CD4-positive, alpha-beta T cell treated with Interleukin-1 beta for 1 hour (primary cell): ENCODE measurements around the gene ERC2.
"Not testable (repeated sequence)": the region's sequence is repeated elsewhere in the genome, so short reads cannot be mapped to it uniquely, and the experiment has no call there.

Source experiments
- DNase-seq, 2 donors: peaks; one replicate each; pipeline ENCODE4 v3.0.0-alpha.2; 2020 to 2022

Gene ERC2

GRCh38 chr3:56053727-56054126, 414.5 kb downstream of the ERC2 start:
- no peak for DNase-seq

DNA sequence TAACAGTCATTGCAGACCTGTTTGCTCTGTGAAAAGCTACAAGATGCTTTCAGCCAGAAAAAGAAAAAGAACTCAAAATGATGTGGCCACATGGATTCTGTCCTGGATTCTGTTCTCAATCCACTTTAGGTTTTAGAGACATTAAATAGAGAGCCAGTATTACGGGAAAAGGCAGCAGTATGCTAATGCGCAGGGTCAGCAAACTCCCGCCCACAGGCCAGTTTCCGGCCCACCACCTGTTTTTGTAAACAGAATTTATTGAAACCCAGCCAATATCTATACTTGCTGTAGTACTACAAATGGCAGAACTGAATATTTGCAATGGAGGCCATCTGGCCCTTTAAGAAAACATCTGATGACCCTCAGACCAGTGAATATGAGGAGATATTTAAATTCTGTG, 416.1 kb downstream of the ERC2 start:
- no peak for DNase-seq

DNA sequence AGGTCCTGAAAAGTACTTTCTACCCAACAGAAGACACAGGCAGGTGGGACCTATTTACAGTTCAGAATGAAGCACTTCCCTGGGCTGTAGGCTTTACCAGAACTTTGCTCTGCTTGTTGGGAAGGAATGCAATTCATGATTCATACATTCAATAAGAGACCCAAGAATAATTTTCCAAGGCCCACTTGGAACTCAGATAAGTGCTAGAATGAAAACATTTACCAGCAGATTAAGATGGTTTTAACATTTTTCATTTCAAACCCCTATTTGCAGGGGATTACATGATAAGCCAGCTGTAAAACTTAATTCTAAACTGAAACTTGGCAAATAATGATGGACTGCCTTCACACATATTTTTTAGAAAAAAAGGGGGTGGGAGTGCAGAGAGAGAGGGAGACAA, 417.2 kb downstream of the ERC2 start:
- no peak for DNase-seq

GRCh38 chr3:56048946-56049345, 419.3 kb downstream of the ERC2 start:
- no peak for DNase-seq

DNA sequence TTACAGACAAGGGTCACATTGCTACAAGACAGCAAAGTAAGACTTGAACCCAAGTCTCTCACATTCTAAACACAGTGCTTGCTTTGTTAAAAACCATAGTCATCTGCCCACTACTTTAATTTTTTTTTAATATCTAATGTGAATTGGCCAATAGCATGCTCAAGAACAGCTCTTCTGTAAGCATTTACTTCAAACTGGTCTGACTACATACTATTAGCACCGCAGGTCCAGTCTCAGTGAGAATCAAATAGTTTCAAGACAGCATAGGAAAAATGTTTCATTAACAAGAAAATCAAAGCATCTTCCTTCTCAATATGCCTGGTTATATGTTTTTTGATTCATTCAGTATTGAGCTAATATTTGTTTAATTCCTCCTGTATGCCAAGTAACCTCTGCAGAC, 419.9 kb downstream of the ERC2 start:
- DNase-seq, result no peak

DNA sequence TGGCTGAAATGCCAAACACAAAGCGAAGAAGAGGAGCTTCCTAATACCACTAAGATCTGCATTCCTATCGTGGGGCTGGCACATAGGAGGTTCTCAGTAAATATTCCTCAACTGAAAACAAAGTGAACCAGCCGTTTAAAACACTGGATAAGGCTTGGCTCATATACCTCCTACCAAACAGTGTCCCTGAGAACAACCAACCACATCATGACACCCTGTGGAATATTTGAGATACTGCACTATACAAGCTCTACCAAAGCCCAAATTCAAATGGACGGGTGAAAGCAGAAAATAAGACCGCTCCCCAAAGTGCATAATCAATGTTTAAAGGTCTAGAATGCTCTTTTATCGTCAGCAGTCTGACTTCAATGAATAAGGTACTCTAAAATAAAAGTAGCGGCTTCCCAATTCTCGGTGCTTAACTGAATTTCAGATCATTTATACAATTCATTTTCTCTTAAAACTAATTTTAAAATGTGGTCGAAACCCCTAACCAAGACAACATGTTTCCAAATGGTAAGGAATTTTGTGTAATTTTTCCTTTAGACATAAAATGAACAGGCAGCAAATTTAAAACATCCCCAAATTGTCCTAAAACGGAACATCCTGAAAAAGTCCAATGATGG, 425.8 kb downstream of the ERC2 start:
- DNase-seq, result no peak

DNA sequence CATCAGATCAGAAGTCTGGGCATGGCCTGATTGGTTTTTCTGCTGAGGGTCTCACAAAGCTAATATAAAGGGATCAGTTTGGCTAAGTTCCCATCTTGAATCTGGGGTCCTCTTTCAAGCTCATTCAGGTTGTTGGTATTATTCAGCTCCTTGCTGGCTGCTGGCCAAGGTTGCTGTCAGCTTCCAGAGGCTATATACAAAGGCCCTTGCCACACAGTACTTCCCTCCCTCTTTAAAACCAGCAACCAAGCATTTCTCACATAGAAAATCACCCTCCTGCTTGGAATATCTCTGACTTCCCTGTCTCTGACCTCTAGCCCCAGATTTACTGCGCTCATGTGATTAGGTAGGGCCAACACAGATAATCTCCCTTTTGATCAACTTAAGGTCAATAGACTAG, 442.9 kb downstream of the ERC2 start:
- DNase-seq, result no peak

DNA sequence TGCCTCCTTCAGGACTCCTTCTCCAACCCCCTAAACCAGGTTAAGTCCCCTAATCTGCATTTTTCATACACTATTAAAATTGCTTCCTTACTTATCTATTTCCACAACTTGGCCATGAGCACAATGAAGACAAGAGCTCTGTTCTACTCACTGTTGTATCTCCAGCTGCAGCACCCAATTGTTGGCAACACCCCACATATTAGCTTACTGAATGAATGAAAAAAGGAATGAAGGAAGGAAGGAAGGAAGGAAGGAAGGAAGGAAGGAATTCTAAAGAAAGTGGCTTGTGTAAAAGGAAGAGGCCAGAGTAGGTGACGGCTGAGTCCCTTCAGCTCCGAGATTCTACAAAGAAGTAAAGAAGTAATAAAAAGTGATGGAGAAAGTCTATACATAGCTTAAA, 444.7 kb downstream of the ERC2 start:
- DNase-seq, result no peak

GRCh38 chr3:56022619-56023018, 445.6 kb downstream of the ERC2 start:
- no peak for DNase-seq

GRCh38 chr3:56019490-56020146, 448.6 kb downstream of the ERC2 start:
- no peak for DNase-seq

DNA sequence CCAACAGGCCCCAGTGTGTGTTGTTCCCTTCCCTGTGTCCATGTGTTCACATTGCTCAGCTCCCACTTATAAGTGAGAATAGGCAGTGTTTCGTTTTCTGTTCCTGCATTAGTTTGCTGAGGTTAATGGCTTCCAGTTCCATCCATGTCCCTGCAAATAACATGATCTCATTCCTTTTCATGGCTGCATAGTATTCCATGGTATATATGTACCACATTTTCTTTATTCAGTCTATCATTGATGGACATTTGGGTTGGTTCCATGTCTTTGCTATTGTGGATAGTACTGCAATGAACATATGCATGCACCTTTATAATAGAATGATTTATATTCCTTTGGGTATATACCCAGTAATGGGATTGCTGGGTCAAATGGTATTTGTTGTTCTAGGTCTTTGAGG, 452.9 kb downstream of the ERC2 start:
- DNase-seq, result not testable (repeated sequence)

DNA sequence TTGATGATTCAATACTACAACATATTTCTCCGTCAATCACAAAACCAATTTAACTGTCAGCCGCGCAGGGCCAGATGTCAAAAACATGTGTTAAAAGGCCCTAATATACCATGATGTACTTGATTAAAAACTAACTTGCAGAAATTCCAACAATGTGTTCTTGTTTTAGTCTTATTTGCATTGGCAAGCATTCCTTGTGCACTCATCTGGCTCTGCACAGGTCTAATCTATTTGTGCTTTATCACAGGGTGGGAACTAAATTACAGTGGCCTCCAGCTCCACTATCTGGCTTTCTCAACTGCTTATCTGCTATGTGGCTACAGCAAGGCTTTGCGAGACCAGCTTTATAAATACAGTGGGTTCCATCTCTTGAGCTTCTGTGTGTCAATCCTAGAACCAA, 455.5 kb downstream of the ERC2 start:
- no peak for DNase-seq

DNA sequence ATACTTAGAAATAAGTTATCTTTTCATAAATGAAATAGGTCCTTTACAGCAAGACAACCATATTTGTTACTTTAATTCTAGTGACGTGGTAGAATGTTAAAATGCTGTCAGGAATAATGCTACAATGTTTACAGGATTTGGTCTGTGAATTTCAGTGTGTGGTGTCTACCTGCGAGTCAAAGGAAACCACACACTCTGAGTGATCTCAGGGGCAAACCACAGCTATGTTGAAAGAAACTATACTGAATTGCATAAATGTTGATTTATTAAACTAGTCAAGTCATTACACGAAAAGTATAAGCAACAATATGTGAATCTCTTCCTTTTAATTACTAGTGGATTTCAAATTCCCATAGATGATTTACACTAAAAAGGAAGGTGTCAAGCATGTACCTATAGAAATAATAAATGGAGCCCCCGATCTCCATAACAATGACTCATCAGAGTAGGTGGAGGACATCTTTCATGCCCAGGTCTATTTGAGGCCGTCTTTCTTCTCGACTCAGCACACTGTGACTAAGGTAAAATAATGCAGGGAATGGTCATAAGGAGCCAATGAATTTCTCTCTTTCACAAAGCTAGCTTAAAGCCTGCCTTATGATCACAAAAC, 463.0 kb downstream of the ERC2 start:
- no peak for DNase-seq

- no peak for DNase-seq
Observed at GRCh38 chr3:56003129-56003528, 465.1 kb downstream of the ERC2 start.

- no peak for DNase-seq
Observed at GRCh38 chr3:56001991-56002390, 466.3 kb downstream of the ERC2 start.

- DNase-seq, result no peak
Observed at GRCh38 chr3:56001537-56001936, 466.7 kb downstream of the ERC2 start.

- DNase-seq, result no peak
Observed at GRCh38 chr3:55989366-55989765, 478.9 kb downstream of the ERC2 start.

GRCh38 chr3:55988905-55989304, 479.4 kb downstream of the ERC2 start:
- no peak for DNase-seq

DNA sequence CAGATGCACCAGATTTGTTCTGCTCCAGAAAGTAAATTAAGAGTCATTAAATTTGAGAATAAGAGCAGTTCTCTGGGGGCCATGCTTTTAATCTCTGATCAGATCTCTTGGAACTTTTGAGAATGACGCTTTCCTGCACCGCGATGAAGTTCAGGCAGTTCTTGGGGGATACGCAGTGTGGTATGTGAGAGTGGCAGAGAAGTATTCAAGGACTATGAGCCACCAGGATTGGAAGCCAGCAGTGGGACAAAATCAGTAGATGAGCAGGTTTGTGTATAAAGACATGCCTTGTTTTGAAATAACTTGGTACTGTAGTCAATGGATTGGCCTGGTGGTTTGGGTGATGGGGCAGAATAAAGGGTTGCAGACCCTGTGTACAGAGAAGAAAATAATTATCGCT, 483.6 kb downstream of the ERC2 start:
- no peak for DNase-seq

GRCh38 chr3:55978953-55979352, 489.3 kb downstream of the ERC2 start:
- no peak for DNase-seq

DNA sequence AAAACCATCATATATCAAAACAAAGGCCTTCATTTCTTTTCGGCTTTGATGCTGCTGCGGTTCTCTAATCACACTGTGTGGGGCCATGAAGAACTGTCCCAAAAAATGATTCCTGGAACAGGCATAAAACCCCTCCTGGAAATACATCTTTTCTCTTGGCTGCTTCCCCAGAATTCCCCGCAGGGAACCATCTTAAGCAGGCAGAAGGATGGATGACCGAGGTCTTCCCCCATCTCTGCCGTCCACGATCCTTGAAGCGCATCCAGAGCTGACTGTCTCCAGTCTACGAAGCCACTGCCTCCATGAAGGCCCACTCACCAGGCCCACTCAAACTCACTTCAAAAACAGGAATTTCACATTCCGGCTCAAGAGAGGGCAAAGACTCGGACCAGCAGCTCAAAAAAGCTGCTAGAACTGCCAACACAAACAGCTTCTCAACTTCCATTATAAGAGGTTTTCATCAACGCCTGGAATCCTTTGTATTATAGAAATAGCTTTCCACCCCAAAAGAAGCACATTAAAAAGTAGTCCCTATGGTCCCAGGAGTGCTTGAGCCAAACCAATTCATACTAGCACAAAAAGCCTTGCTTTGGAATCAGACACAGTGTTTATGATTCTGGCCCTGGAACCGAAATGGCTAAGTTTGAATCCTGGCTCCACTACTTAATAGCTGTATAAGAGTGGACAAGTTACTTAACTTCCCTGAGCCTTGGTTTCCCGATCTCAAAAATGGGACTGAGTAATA, 493.7 kb downstream of the ERC2 start:
- DNase-seq, result no peak

- DNase-seq, result no peak
Observed at GRCh38 chr3:55969634-55970033, 498.6 kb downstream of the ERC2 start.

- DNase-seq, result no peak
Observed at GRCh38 chr3:55968331-55968730, 499.9 kb downstream of the ERC2 start.

- no peak for DNase-seq
Observed at GRCh38 chr3:55966566-55966965, 501.7 kb downstream of the ERC2 start.
